ENCODE results near the gene KRT8. TPM values are rescaled to one million over a fixed set of nuclear protein-coding genes. Genes with fewer than 3 reads are reported as not detected.

The KRT8 gene
- polyA plus RNA-seq, 1 donor from 2014 or later, result 0.46 TPM

GRCh38 chr12:52899338-52900035, 5.4 kb downstream of the KRT8 start:
- Histone ChIP-seq H2AFZ (ENCODE audit: low read depth, low read length) (no peak overlapping the region), H4K20me1 (ENCODE audit: insufficient read depth) (no peaks in the 10 kb centered on the region), H3K36me3 (ENCODE audit: insufficient read depth, low read length) (no peaks in the 10 kb centered on the region), H3K27me3 (ENCODE audit: insufficient read depth, low read depth, low read length) (peaks cover 14% of the 10 kb centered on the region), H3K9me2 (ENCODE audit: insufficient read depth, low read length) (no peaks in the 10 kb centered on the region), H3F3A (ENCODE audit: insufficient read depth, low read length, poor library complexity, severe bottlenecking) (no peaks in the 10 kb centered on the region), H3K4me2 (ENCODE audit: low read length) (no peak overlapping the region), H3K4me3 (ENCODE audit: low read length) (no peak overlapping the region), H3K9ac (ENCODE audit: low read length) (no peak overlapping the region), H3K9me3 (ENCODE audit: low read length) (no peaks in the 10 kb centered on the region), H3K27ac (ENCODE audit: low read length) (no peak overlapping the region), H3K79me2 (replicated peaks; ENCODE audit: insufficient read depth, low read length) (no peaks in the 10 kb centered on the region)
- TF ChIP-seq EP300 (conservative IDR thresholded peaks at IDR 0.05; ENCODE audit: poor library complexity, severe bottlenecking) (no peak), CTCF (IDR thresholded peaks at IDR 0.05; ENCODE audit: poor library complexity, severe bottlenecking) (no peak), EZH2 (IDR thresholded peaks at IDR 0.05; ENCODE audit: borderline replicate concordance, insufficient read depth, low read length, poor library complexity, severe bottlenecking) (no peak), REST (IDR thresholded peaks at IDR 0.05; ENCODE audit: borderline replicate concordance) (no peak), TAF1 (IDR thresholded peaks at IDR 0.05; ENCODE audit: low read depth) (no peak), MXI1 (conservative IDR thresholded peaks at IDR 0.05; ENCODE audit: poor library complexity, severe bottlenecking) (no peak), RAD21 (conservative IDR thresholded peaks at IDR 0.05) (no peak), SMC3 (conservative IDR thresholded peaks at IDR 0.05; ENCODE audit: poor library complexity) (no peak), POLR2AphosphoS5 (IDR thresholded peaks at IDR 0.05) (no peak)

DNA sequence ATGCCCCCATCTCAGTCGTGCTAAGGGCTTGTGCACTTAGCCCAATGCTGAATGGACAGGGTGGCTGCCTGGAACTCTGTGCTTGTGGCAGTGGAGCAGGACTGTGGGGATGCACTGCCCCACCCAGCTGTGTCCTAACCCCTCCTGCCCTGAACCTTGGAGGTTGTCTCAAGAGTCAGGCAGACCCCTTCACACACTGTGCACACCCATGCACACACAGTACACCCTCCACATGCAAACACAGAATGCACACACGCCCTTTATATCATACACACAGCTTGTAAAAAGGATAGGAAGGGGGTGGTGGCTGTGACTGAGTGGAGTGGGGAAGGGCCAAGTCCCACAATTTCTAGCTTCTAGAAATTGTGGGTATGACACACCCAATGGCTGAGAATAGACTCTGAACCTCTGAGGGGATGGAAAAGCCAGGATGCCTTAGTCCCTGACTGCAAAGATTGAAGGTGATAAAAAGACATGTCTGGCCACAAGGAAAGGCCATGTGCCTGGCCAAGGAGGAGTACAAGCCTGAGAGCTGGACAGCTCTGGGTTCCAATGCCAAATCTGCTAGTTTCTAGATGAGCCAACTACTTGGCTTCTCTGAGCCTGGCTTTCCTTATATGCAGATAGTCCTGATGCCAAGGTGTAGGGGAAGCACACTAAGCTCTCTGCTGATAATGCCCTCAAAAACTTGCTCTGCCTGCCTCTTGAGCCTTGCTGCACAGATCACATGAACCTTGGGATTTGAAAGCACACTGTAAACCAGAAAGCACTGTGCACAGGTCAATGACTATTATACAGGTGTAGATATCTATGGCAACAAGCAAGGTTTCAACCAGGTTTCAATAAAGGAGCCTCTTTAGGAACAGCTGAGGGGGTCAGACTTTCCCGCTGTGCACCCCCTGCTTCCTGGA, 8.4 kb downstream of the KRT8 start:
- Histone ChIP-seq H3K27me3 (ENCODE audit: insufficient read depth, low read depth, low read length) (no peaks in the 10 kb centered on the region), H3K36me3 (ENCODE audit: insufficient read depth, low read length) (no peaks in the 10 kb centered on the region), H2AFZ (ENCODE audit: low read depth, low read length) (no peak overlapping the region), H4K20me1 (ENCODE audit: insufficient read depth) (no peaks in the 10 kb centered on the region), H3K27ac (ENCODE audit: low read length) (no peak overlapping the region), H3K9me2 (ENCODE audit: insufficient read depth, low read length) (no peaks in the 10 kb centered on the region), H3F3A (ENCODE audit: insufficient read depth, low read length, poor library complexity, severe bottlenecking) (no peaks in the 10 kb centered on the region), H3K79me2 (replicated peaks; ENCODE audit: insufficient read depth, low read length) (no peaks in the 10 kb centered on the region), H3K9ac (ENCODE audit: low read length) (no peak overlapping the region), H3K9me3 (ENCODE audit: low read length) (no peaks in the 10 kb centered on the region), H3K4me3 (ENCODE audit: low read length) (no peak overlapping the region), H3K4me2 (ENCODE audit: low read length) (no peak overlapping the region)
- no peak for TF ChIP-seq SMC3 (conservative IDR thresholded peaks at IDR 0.05; ENCODE audit: poor library complexity)
- TF ChIP-seq RAD21 (conservative IDR thresholded peaks at IDR 0.05), result no peak
- no peak for TF ChIP-seq MXI1 (conservative IDR thresholded peaks at IDR 0.05; ENCODE audit: poor library complexity, severe bottlenecking)
- TF ChIP-seq CTCF (IDR thresholded peaks at IDR 0.05; ENCODE audit: poor library complexity, severe bottlenecking), result no peak
- TF ChIP-seq EP300 (conservative IDR thresholded peaks at IDR 0.05; ENCODE audit: poor library complexity, severe bottlenecking), result no peak
- TF ChIP-seq REST (IDR thresholded peaks at IDR 0.05; ENCODE audit: borderline replicate concordance), result no peak
- no peak for TF ChIP-seq EZH2 (IDR thresholded peaks at IDR 0.05; ENCODE audit: borderline replicate concordance, insufficient read depth, low read length, poor library complexity, severe bottlenecking)
- TF ChIP-seq POLR2AphosphoS5 (IDR thresholded peaks at IDR 0.05), result no peak
- TF ChIP-seq TAF1 (IDR thresholded peaks at IDR 0.05; ENCODE audit: low read depth), result no peak
